ENCODE results near the gene ANKRD34C. TPM values are rescaled to one million over a fixed set of nuclear protein-coding genes. Genes with fewer than 3 reads are reported as not detected.

Gene ANKRD34C
- polyA plus RNA-seq, 1 of the 3 experiments (the other 2 are of a cell fraction) = not detected

- POLR2A ChIA-PET = no interaction called here
Observed at GRCh38 chr15:79265167-79265566, 17.4 kb upstream of the ANKRD34C start.

DNA sequence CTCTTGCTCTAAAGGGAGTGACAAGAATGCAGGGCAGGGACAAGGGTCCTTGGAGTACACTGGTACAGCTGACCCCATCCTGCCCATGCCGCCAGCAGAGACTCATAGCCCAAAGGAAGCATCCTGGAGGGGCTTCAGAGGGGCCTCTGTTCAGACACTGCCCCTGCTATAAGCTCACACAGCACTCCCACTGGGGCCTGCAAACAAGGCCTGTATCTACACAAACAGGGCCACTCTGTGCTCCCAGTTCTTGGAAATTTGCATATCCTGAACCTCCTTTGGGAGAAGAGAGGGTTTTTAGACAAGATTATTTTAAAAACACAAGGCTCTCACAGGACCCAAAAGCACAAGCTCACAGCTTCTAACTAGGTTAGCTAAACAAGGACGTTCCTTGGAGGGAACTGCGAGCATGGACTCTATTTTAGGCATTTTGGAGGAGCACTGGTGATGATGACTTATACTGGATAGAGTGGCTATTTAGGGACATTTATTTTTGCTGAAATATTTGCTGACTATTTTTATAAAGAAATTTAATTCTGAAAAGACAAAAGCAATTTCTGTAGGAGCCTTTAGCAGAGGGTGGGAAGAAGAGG, 16.4 kb upstream of the ANKRD34C start:
- Histone ChIP-seq H3K9ac (no peak overlapping the region), H3K9me3 (no peaks in the 10 kb centered on the region), H2AFZ (ENCODE audit: low read depth) (no peak overlapping the region), H3K36me3 (replicated peaks in 1 of 2; ENCODE audit: control insufficient read depth in 1 of 2, insufficient read depth in 2 of 2, low read length in 1 of 2) (no peaks in the 10 kb centered on the region), H3K27ac (ENCODE audit: low read depth in 2 of 2, low read length in 1 of 2) (no peak overlapping the region), H3K4me1 (ENCODE audit: control insufficient read depth in 1 of 2, insufficient read depth in 2 of 2, low read depth in 1 of 2, low read length in 1 of 2) (no peaks in the 10 kb centered on the region; a peak in 1 of 4 replicates), H3F3A (replicated peaks; ENCODE audit: insufficient read depth) (no peaks in the 10 kb centered on the region), H4K20me1 (ENCODE audit: insufficient read depth) (no peaks in the 10 kb centered on the region), H3K79me2 (ENCODE audit: insufficient read depth) (no peaks in the 10 kb centered on the region), H3K4me2 (no peak overlapping the region), H3K4me3 (ENCODE audit: low read depth in 2 of 2, low read length in 1 of 2) (no peak overlapping the region), H3K9me2 (no peaks in the 10 kb centered on the region), H3K27me3 (ENCODE audit: insufficient read depth) (no peaks in the 10 kb centered on the region)
- TF ChIP-seq FOXM1 (IDR thresholded peaks at IDR 0.05; ENCODE audit: low read depth) = no peak
- TF ChIP-seq GABPA (IDR thresholded peaks at IDR 0.05; ENCODE audit: low read depth) = no peak
- TF ChIP-seq RCOR1 (IDR thresholded peaks at IDR 0.05; ENCODE audit: low read length) = no peak
- no peak for TF ChIP-seq MEF2A (IDR thresholded peaks at IDR 0.05; ENCODE audit: borderline replicate concordance, low read depth)
- no peak for TF ChIP-seq TAF1 (IDR thresholded peaks at IDR 0.05; ENCODE audit: borderline replicate concordance, low read depth, low read length)
- TF ChIP-seq FOSL2 (IDR thresholded peaks at IDR 0.05; ENCODE audit: borderline replicate concordance, low read depth) = no peak
- TF ChIP-seq, protein P1, sequence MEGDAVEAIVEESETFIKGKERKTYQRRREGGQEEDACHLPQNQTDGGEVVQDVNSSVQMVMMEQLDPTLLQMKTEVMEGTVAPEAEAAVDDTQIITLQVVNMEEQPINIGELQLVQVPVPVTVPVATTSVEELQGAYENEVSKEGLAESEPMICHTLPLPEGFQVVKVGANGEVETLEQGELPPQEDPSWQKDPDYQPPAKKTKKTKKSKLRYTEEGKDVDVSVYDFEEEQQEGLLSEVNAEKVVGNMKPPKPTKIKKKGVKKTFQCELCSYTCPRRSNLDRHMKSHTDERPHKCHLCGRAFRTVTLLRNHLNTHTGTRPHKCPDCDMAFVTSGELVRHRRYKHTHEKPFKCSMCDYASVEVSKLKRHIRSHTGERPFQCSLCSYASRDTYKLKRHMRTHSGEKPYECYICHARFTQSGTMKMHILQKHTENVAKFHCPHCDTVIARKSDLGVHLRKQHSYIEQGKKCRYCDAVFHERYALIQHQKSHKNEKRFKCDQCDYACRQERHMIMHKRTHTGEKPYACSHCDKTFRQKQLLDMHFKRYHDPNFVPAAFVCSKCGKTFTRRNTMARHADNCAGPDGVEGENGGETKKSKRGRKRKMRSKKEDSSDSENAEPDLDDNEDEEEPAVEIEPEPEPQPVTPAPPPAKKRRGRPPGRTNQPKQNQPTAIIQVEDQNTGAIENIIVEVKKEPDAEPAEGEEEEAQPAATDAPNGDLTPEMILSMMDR (IDR thresholded peaks at IDR 0.05) = no peak
- no peak for TF ChIP-seq YY1 (IDR thresholded peaks at IDR 0.05; ENCODE audit: low read depth)
- no peak for TF ChIP-seq RXRA (IDR thresholded peaks at IDR 0.05; ENCODE audit: borderline replicate concordance, low read depth)
- DNase-seq = no peak
- CTCF ChIA-PET = no interaction called here
- POLR2A ChIA-PET = no interaction called here
- WGBS (ENCODE audit: low lambda C conversion rate) = 10% methylated on average over 3 of the region's 3 CpGs

More at GRCh38 chr15:79265167-79265566, 17.4 kb upstream of the ANKRD34C start:
- no peaks in the 10 kb centered on the region for H3F3A ChIP-seq (replicated peaks; ENCODE audit: insufficient read depth)
- CTCF ChIA-PET = interaction anchor here (1.7 kb wide), 1 partner anchor 116 kb away, joined by 4 read pairs; no protein-coding TSS in a partner anchor
- no peaks in the 10 kb centered on the region for H3K4me1 ChIP-seq (ENCODE audit: control insufficient read depth in 1 of 2, insufficient read depth in 2 of 2, low read depth in 1 of 2, low read length in 1 of 2)
- H3K9ac ChIP-seq = no peak overlapping the region
- no peaks in the 10 kb centered on the region for H3K9me3 ChIP-seq
- H3K4me3 ChIP-seq (ENCODE audit: low read depth in 2 of 2, low read length in 1 of 2) = no peak overlapping the region
- H3K36me3 ChIP-seq (replicated peaks in 1 of 2; ENCODE audit: control insufficient read depth in 1 of 2, insufficient read depth in 2 of 2, low read length in 1 of 2) = no peaks in the 10 kb centered on the region
- H4K20me1 ChIP-seq (ENCODE audit: insufficient read depth) = no peaks in the 10 kb centered on the region
- no peak for DNase-seq
- no peaks in the 10 kb centered on the region for H3K9me2 ChIP-seq
- no peak for TF ChIP-seq TCF12 (IDR thresholded peaks at IDR 0.05)
- no peak for TF ChIP-seq NRF1 (IDR thresholded peaks at IDR 0.05; ENCODE audit: low read depth, low read length)
- no peak for TF ChIP-seq USF2 (IDR thresholded peaks at IDR 0.05; ENCODE audit: borderline replicate concordance, low read depth, low read length)
- no peak for TF ChIP-seq USF1 (IDR thresholded peaks at IDR 0.05; ENCODE audit: borderline replicate concordance, low read depth)
- TF ChIP-seq, protein P2, sequence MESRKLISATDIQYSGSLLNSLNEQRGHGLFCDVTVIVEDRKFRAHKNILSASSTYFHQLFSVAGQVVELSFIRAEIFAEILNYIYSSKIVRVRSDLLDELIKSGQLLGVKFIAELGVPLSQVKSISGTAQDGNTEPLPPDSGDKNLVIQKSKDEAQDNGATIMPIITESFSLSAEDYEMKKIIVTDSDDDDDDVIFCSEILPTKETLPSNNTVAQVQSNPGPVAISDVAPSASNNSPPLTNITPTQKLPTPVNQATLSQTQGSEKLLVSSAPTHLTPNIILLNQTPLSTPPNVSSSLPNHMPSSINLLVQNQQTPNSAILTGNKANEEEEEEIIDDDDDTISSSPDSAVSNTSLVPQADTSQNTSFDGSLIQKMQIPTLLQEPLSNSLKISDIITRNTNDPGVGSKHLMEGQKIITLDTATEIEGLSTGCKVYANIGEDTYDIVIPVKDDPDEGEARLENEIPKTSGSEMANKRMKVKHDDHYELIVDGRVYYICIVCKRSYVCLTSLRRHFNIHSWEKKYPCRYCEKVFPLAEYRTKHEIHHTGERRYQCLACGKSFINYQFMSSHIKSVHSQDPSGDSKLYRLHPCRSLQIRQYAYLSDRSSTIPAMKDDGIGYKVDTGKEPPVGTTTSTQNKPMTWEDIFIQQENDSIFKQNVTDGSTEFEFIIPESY (IDR thresholded peaks at IDR 0.05; ENCODE audit: borderline replicate concordance, low read depth) = no peak
- TF ChIP-seq TEAD4 (IDR thresholded peaks at IDR 0.05; ENCODE audit: borderline replicate concordance, insufficient read depth) = no peak
- no peak for TF ChIP-seq SIN3A (IDR thresholded peaks at IDR 0.05; ENCODE audit: borderline replicate concordance, low read depth, low read length)
- TF ChIP-seq JUND (IDR thresholded peaks at IDR 0.05) = no peak
- no peak overlapping the region for H3K4me2 ChIP-seq
- no peaks in the 10 kb centered on the region for H3K79me2 ChIP-seq (ENCODE audit: insufficient read depth)
- no peak overlapping the region for H2AFZ ChIP-seq (ENCODE audit: low read depth)
- no peak overlapping the region for H3K27ac ChIP-seq (ENCODE audit: low read depth in 2 of 2, low read length in 1 of 2)
- H3K27me3 ChIP-seq (ENCODE audit: insufficient read depth) = no peaks in the 10 kb centered on the region
- 69% methylated on average over 4 of the region's 4 CpGs for WGBS (ENCODE audit: low lambda C conversion rate)
